GM19328 (cell line): ENCODE data around the gene HMG20A.

Experiments used
- ATAC-seq: cut with Tn5 transposase; IDR thresholded peaks from one replicate; pipeline ENCODE4 v1.9.1; 2021; ENCODE audit warnings: mild to moderate bottlenecking, moderate library complexity; ENCODE audit not compliant: unreplicated experiment

HMG20A gene

GRCh38 chr15:77497110-77497737 lies 76.5 kb downstream of the HMG20A start:
- no peak for ATAC-seq

- ATAC-seq, result no peak
These were observed 77.3 kb downstream of the HMG20A start for GRCh38 chr15:77497942-77498361.

GRCh38 chr15:77499087-77499760 lies 78.5 kb downstream of the HMG20A start:
- ATAC-seq, result no peak

- ATAC-seq, result no peak
These were observed 80.3 kb downstream of the HMG20A start for GRCh38 chr15:77500989-77501388.

GRCh38 chr15:77502379-77503095 lies 81.8 kb downstream of the HMG20A start:
- ATAC-seq, result no peak

- ATAC-seq, result no peak
These were observed 82.6 kb downstream of the HMG20A start for GRCh38 chr15:77503240-77503639.

- ATAC-seq, result no peak
These were observed 83.1 kb downstream of the HMG20A start for GRCh38 chr15:77503764-77504163.

GRCh38 chr15:77504306-77504705 lies 83.6 kb downstream of the HMG20A start:
- ATAC-seq, result no peak

- no peak for ATAC-seq
These were observed 84.2 kb downstream of the HMG20A start for GRCh38 chr15:77504871-77505270.

GRCh38 chr15:77505556-77505955 lies 84.9 kb downstream of the HMG20A start:
- no peak for ATAC-seq

GRCh38 chr15:77506311-77507142 lies 85.8 kb downstream of the HMG20A start:
- ATAC-seq, result no peak

GRCh38 chr15:77507143-77507897 lies 86.6 kb downstream of the HMG20A start:
- ATAC-seq, result no peak

- no peak for ATAC-seq
These were observed 87.2 kb downstream of the HMG20A start for GRCh38 chr15:77507911-77508310.

- no peak for ATAC-seq
These were observed 88.0 kb downstream of the HMG20A start for GRCh38 chr15:77508541-77509243.

- no peak for ATAC-seq
These were observed 89.7 kb downstream of the HMG20A start for GRCh38 chr15:77510066-77511057.

GRCh38 chr15:77511869-77512268 lies 91.2 kb downstream of the HMG20A start:
- ATAC-seq, result no peak

GRCh38 chr15:77513226-77513625 lies 92.5 kb downstream of the HMG20A start:
- ATAC-seq, result no peak

GRCh38 chr15:77514641-77515402 lies 94.1 kb downstream of the HMG20A start:
- no peak for ATAC-seq
